IMR-90 (cell line): ENCODE data around the gene DPYSL5. TPM values are rescaled to one million over a fixed set of nuclear protein-coding genes. Genes with fewer than 3 reads are reported as not detected.
A peak's percentile ranks its signal among the peaks of the same experiment; 100 is the strongest.

Experiments used
- ATAC-seq: fragments of 200-7000 bp; cut with Tn5 transposase; 2 replicates; pipeline ENCODE4 v1.9.1; 2020; ENCODE audit warnings: low read depth, mild to moderate bottlenecking, moderate library complexity
- BruUV-seq: library from RNA; stranded (reverse); fragments of 400-500 nt; replicated peaks from 2 replicates; lab custom pipeline; 2021; lab: Mats Ljungman, UMichigan
- CTCF ChIA-PET: fragments of 300-600 bp; formaldehyde crosslinking; extraction: SDS; loops from one replicate; lab custom pipeline; 2021; ENCODE audit warnings: antibody characterized with exemption; lab: Yijun Ruan, JAX
- POLR2A ChIA-PET: fragments of 300-600 bp; sonication (Branson Sonifier 250); formaldehyde crosslinking; loops from one replicate; lab custom pipeline; 2022; ENCODE audit warnings: antibody characterized with exemption; ENCODE audit not compliant: unreplicated experiment; lab: Charles Lee
- DNase-seq: peaks from one replicate; pipeline ENCODE4 v3.0.0; 2013
- H2AFZ ChIP-seq: replicated peaks from 2 replicates; pipeline ENCODE3; 2013; ENCODE audit warnings: low read length, mild to moderate bottlenecking; ENCODE audit not compliant: poor library complexity
- H2AK5ac ChIP-seq: 2 replicates; pipeline ENCODE4 v1.6.1; 2013; ENCODE audit warnings: low read depth, low read length, inconsistent platforms
- H2AK9ac ChIP-seq: replicated peaks from 2 replicates; pipeline ENCODE3; 2013; ENCODE audit warnings: mild to moderate bottlenecking, low read depth, low read length, moderate library complexity; ENCODE audit not compliant: poor library complexity
- H2BK120ac ChIP-seq: 2 replicates; pipeline ENCODE4 v1.6.1; 2013; ENCODE audit warnings: low read depth, low read length, inconsistent platforms
- H2BK15ac ChIP-seq: 3 replicates; pipeline ENCODE4 v1.6.1; 2013; ENCODE audit warnings: low read depth, low read length, inconsistent platforms
- H2BK20ac ChIP-seq: 2 replicates; pipeline ENCODE4 v1.6.1; 2013; ENCODE audit warnings: low read depth, mild to moderate bottlenecking, inconsistent platforms, low read length, moderate library complexity
- H2BK5ac ChIP-seq: 2 replicates; pipeline ENCODE4 v1.6.1; 2013; ENCODE audit warnings: mild to moderate bottlenecking, low read depth, low read length, inconsistent platforms; ENCODE audit not compliant: poor library complexity, severe bottlenecking
- H3K14ac ChIP-seq: replicated peaks from 2 replicates; pipeline ENCODE4 v1.6.1; 2013; ENCODE audit warnings: low read depth, low read length, inconsistent platforms
- H3K18ac ChIP-seq: 2 replicates; pipeline ENCODE4 v1.6.1; 2013; ENCODE audit warnings: low read depth, low read length, control low read depth
- H3K23ac ChIP-seq: 2 replicates; pipeline ENCODE4 v1.6.1; 2013; ENCODE audit warnings: low read depth, low read length, inconsistent platforms
- H3K27ac ChIP-seq: 2 replicates; pipeline ENCODE4 v1.5.1; 2013; ENCODE audit warnings: mild to moderate bottlenecking, control low read depth, low read length; ENCODE audit not compliant: insufficient read depth
- H3K27me3 ChIP-seq: 2 replicates; pipeline ENCODE4 v1.6.1; 2013; ENCODE audit warnings: low read length; ENCODE audit not compliant: control insufficient read depth, insufficient read depth
- H3K36me3 ChIP-seq: 2 replicates; pipeline ENCODE4 v1.6.1; 2013; ENCODE audit warnings: low read length, mixed read lengths; ENCODE audit not compliant: control insufficient read depth, insufficient read depth
- H3K4ac ChIP-seq: 2 replicates; pipeline ENCODE4 v1.6.1; 2013; ENCODE audit warnings: low read depth, low read length, inconsistent platforms
- H3K4me1 ChIP-seq: 2 replicates; pipeline ENCODE4 v1.6.1; 2013; ENCODE audit warnings: low read length, mixed read lengths; ENCODE audit not compliant: control insufficient read depth, insufficient read depth
- H3K4me2 ChIP-seq: 2 replicates; pipeline ENCODE4 v1.6.1; 2013; ENCODE audit warnings: low read depth, mild to moderate bottlenecking, control low read depth, low read length, moderate library complexity
- H3K4me3 ChIP-seq: 2 replicates; pipeline ENCODE4 v1.5.1; 2013; ENCODE audit warnings: low read depth, mild to moderate bottlenecking, control low read depth, low read length, moderate library complexity; ENCODE audit not compliant: insufficient read depth
- H3K56ac ChIP-seq: 2 replicates; pipeline ENCODE4 v1.6.1; 2013; ENCODE audit warnings: low read length, inconsistent platforms; ENCODE audit not compliant: insufficient read depth; ENCODE audit errors: extremely low read depth
- H3K79me1 ChIP-seq, 2 experiments: 2 replicates each; pipeline ENCODE4 v1.6.1; 2013; ENCODE audit warnings: low read length in 2 of 2, inconsistent platforms in 1 of 2, low read depth in 1 of 2
- H3K9ac ChIP-seq: 2 replicates; pipeline ENCODE4 v1.6.1; 2013; ENCODE audit warnings: low read depth, low read length, control low read depth
- H3K9me1 ChIP-seq: 2 replicates; pipeline ENCODE4 v1.6.1; 2013; ENCODE audit warnings: low read length, inconsistent platforms; ENCODE audit not compliant: insufficient read depth
- H3K9me3 ChIP-seq: 2 replicates; pipeline ENCODE4 v1.6.1; 2013; ENCODE audit warnings: low read length; ENCODE audit not compliant: control insufficient read depth, insufficient read depth
- H4K20me1 ChIP-seq: 2 replicates; pipeline ENCODE4 v1.6.1; 2013; ENCODE audit warnings: low read length, inconsistent platforms; ENCODE audit not compliant: insufficient read depth
- H4K5ac ChIP-seq: 2 replicates; pipeline ENCODE4 v1.6.1; 2013; ENCODE audit warnings: mild to moderate bottlenecking, low read depth, low read length, control low read depth
- H4K8ac ChIP-seq, 2 experiments: 2 replicates each; pipeline ENCODE4 v1.6.1; 2013; ENCODE audit warnings: low read depth in 2 of 2, low read length in 2 of 2, control low read depth in 1 of 2, inconsistent platforms in 1 of 2
- H4K91ac ChIP-seq: 2 replicates; pipeline ENCODE4 v1.6.1; 2013; ENCODE audit warnings: low read depth, low read length, inconsistent platforms; ENCODE audit not compliant: insufficient read depth
- BHLHE40 ChIP-seq: fragments of 150-350 bp; IDR thresholded peaks from 2 replicates; pipeline ENCODE4 v1.6.1; 2016; ENCODE audit warnings: mild to moderate bottlenecking, low read depth, low read length
- CEBPB ChIP-seq: IDR thresholded peaks from 2 replicates; pipeline ENCODE4 v1.6.1; 2012; ENCODE audit warnings: low read depth, low read length, improper control_type of control experiment
- CHD1 ChIP-seq: IDR thresholded peaks from 2 replicates; pipeline ENCODE4 v1.6.1; 2012; ENCODE audit warnings: low read depth, low read length, improper control_type of control experiment
- NFE2L2 ChIP-seq: fragments of 150-350 bp; IDR thresholded peaks from 2 replicates; pipeline ENCODE4 v1.6.1; 2016; ENCODE audit warnings: low read depth, mild to moderate bottlenecking, low read length
- RAD21 ChIP-seq: IDR thresholded peaks from 2 replicates; pipeline ENCODE4 v1.6.1; 2012; ENCODE audit warnings: low read length, improper control_type of control experiment
- SMC3 ChIP-seq: fragments of 150-350 bp; IDR thresholded peaks from 2 replicates; pipeline ENCODE4 v1.6.1; 2016; ENCODE audit warnings: low read depth, mild to moderate bottlenecking, antibody characterized with exemption, low read length, moderate library complexity
- WGBS, 2 experiments: methylation state at CpG; one replicate each; pipeline versions ENCODE4 v1.1.5 to v1.1.7; 2013; ENCODE audit warnings: missing lambda C conversion rate in 2 of 2; ENCODE audit not compliant: insufficient read length in 1 of 2; ENCODE audit errors: extremely low coverage in 2 of 2; 5-methylcytosine and 5-hydroxymethylcytosine counted together
- dilution Hi-C: fragments of 300-500 bp; cut with HindIII; formaldehyde crosslinking; loops from one replicate; pipeline ENCODE4 v1.14.3; 2018; ENCODE audit warnings: low sequenced_read_pairs; ENCODE audit not compliant: unreplicated experiment
- in situ Hi-C: fragments of 300-500 bp; cut with MboI; formaldehyde crosslinking; loops from 3 replicates; pipeline ENCODE4 v1.14.3; 2019; ENCODE audit warnings: low sequenced_read_pairs, inconsistent platforms, mixed read lengths
- intact Hi-C: fragments of 100-400 bp; cut with micrococcal nuclease; formaldehyde crosslinking; loops from 2 replicates; pipeline ENCODE4 v1.10.0; 2022
- polyA plus RNA-seq, 3 experiments: library from polyadenylated mRNA; depleted of rRNA; stranded (reverse); fragments of >200 nt; gene quantifications; 2 replicates each; pipeline ENCODE4 v1.2.3, GENCODE V29; 2012; ENCODE audit warnings: low replicate concordance in 1 of 3
- total RNA-seq: library from RNA; depleted of rRNA; stranded (reverse); fragments of >200 nt; gene quantifications from 2 replicates; pipeline ENCODE4 v1.2.3, GENCODE V29; 2012

The DPYSL5 gene
- total and polyA plus RNA-seq, 2 of the 4 experiments (the other 2 are of a cell fraction), result not detected

- Histone ChIP-seq H3K23ac (no peak overlapping the region), H4K20me1 (no peaks in the 10 kb centered on the region), H3K27me3 (peaks cover 87% of the 10 kb centered on the region), H3K4me1 (no peaks in the 10 kb centered on the region), H3K9me1 (no peaks in the 10 kb centered on the region), H4K5ac (no peak overlapping the region), H2AK5ac (no peak overlapping the region), H3K4me3 (no peak overlapping the region), H2BK20ac (no peak overlapping the region), H4K8ac (no peak overlapping the region), H3K4ac (no peak overlapping the region), H3K9ac (no peak overlapping the region), H4K91ac (no peak overlapping the region), H3K56ac (no peak overlapping the region), H2BK15ac (no peak overlapping the region), H3K36me3 (no peaks in the 10 kb centered on the region), H2BK5ac (no peak overlapping the region), H3K27ac (no peak overlapping the region), H3K14ac (no peak overlapping the region), H2BK120ac (no peak overlapping the region), H3K9me3 (no peaks in the 10 kb centered on the region; the same call in 1 of the 2 replicates), H2AFZ (peak overlapping the region; percentile 56), H3K79me1 (no peaks in the 10 kb centered on the region), H3K18ac (no peak overlapping the region), H3K4me2 (no peak overlapping the region), H2AK9ac (no peak overlapping the region)
- ChIA-PET CTCF (interaction anchor here (0.6 to 1.4 kb wide), 2 partner anchors 153 to 167 kb away, joined by 3 read pairs; no protein-coding TSS in a partner anchor), POLR2A (interaction anchor here (0.5 kb wide), 1 partner anchor 9 kb away, joined by 5 read pairs; no protein-coding TSS in a partner anchor)
- intact Hi-C loops (loop anchor here (5.0 kb wide), 1 partner anchor 238 kb away; the partner anchor contains the start of gene KHK), dilution Hi-C loops (no loop called here), in situ Hi-C loops (no loop called here)
- no peak for DNase-seq
- WGBS, 2 experiments, result 3% methylated on average over 27 of the region's 75 CpGs; no CpG with 5 or more reads in 1 of the 2 experiments
- no peak for ATAC-seq
- TF ChIP-seq CHD1 (no peak), BHLHE40 (no peak), CEBPB (no peak), RAD21 (no peak), SMC3 (no peak), NFE2L2 (no peak)
- BruUV-seq, result no TSS peak
Observed at GRCh38 chr2:26849056-26849999, 1.4 kb downstream of the DPYSL5 start.
